OCI-LY1 (cell line): Measurements from ENCODE around the gene TASP1.

Experiments used
- H2AFZ ChIP-seq: fragments of 200-600 bp; sonication (generic), shearing (Covaris generic); 2 replicates; pipeline ENCODE4 v1.6.0; 2014; ENCODE audit warnings: antibody characterized with exemption, mild to moderate bottlenecking, low read length
- H3F3A ChIP-seq: fragments of 200-600 bp; sonication (generic), shearing (Covaris generic); 2 replicates; pipeline ENCODE4 v1.6.0; 2014; ENCODE audit warnings: mild to moderate bottlenecking, antibody characterized with exemption, low read length, moderate library complexity; ENCODE audit not compliant: insufficient read depth
- H3K27ac ChIP-seq: fragments of 200-600 bp; sonication (generic); 2 replicates; pipeline ENCODE4 v1.5.1; 2014; ENCODE audit warnings: low read length, mixed run types, mild to moderate bottlenecking, low read depth; ENCODE audit not compliant: poor library complexity, severe bottlenecking
- H3K27me3 ChIP-seq: fragments of 200-600 bp; sonication (generic); 2 replicates; pipeline ENCODE4 v1.6.0; 2014; ENCODE audit warnings: antibody characterized with exemption, mild to moderate bottlenecking, low read length, moderate library complexity; ENCODE audit not compliant: insufficient read depth
- H3K36me3 ChIP-seq: fragments of 200-600 bp; sonication (generic); 2 replicates; pipeline ENCODE4 v1.6.1; 2014; ENCODE audit warnings: mild to moderate bottlenecking, antibody characterized with exemption, low read length, moderate library complexity, mixed read lengths; ENCODE audit not compliant: insufficient read depth
- H3K4me1 ChIP-seq: fragments of 200-600 bp; sonication (generic); 2 replicates; pipeline ENCODE4 v1.5.1; 2014; ENCODE audit warnings: mild to moderate bottlenecking, low read length, moderate library complexity; ENCODE audit not compliant: insufficient read depth, severe bottlenecking
- H3K4me2 ChIP-seq: fragments of 200-600 bp; sonication (generic), shearing (Covaris generic); 2 replicates; pipeline ENCODE4 v1.6.1; 2014; ENCODE audit warnings: low read length
- H3K4me3 ChIP-seq: fragments of 200-600 bp; sonication (generic); 2 replicates; pipeline ENCODE4 v1.5.1; 2014; ENCODE audit warnings: low read length, low read depth, mild to moderate bottlenecking, mixed read lengths; ENCODE audit not compliant: poor library complexity, severe bottlenecking
- H3K79me2 ChIP-seq: fragments of 200-600 bp; shearing (Covaris generic); 2 replicates; pipeline ENCODE4 v1.6.1; 2016; ENCODE audit warnings: mixed run types, low read length, mixed read lengths; ENCODE audit not compliant: insufficient read depth
- H3K9ac ChIP-seq: fragments of 200-600 bp; sonication (generic), shearing (Covaris generic); 2 replicates; pipeline ENCODE4 v1.6.1; 2014; ENCODE audit warnings: mild to moderate bottlenecking, low read length, mixed read lengths
- H3K9me2 ChIP-seq: fragments of 200-600 bp; sonication (generic), shearing (Covaris generic); 2 replicates; pipeline ENCODE4 v1.6.1; 2014; ENCODE audit warnings: low read depth, mild to moderate bottlenecking, low read length, mixed read lengths
- H3K9me3 ChIP-seq: fragments of 200-600 bp; shearing (Covaris generic); 2 replicates; pipeline ENCODE4 v1.6.1; 2014; ENCODE audit warnings: low read length, mixed read lengths
- H4K20me1 ChIP-seq: fragments of 200-600 bp; sonication (generic), shearing (Covaris generic); 2 replicates; pipeline ENCODE4 v1.6.0; 2016; ENCODE audit warnings: mild to moderate bottlenecking, low read length; ENCODE audit not compliant: insufficient read depth
- EZH2 ChIP-seq: fragments of 200-600 bp; sonication (generic), shearing (Covaris generic); IDR thresholded peaks from 2 replicates; pipeline ENCODE4 v1.8.0; 2017; ENCODE audit warnings: borderline replicate concordance, mixed run types, mild to moderate bottlenecking, antibody characterized with exemption, low read length, moderate library complexity, mixed read lengths
- TF ChIP-seq, protein P1 (sequence below): fragments of 200-600 bp; sonication (generic), shearing (Covaris generic); IDR thresholded peaks from 2 replicates; pipeline ENCODE4 v1.5.1; 2017; ENCODE audit warnings: mild to moderate bottlenecking, antibody characterized with exemption, low read length, moderate library complexity, mixed read lengths

Gene TASP1, protein sequence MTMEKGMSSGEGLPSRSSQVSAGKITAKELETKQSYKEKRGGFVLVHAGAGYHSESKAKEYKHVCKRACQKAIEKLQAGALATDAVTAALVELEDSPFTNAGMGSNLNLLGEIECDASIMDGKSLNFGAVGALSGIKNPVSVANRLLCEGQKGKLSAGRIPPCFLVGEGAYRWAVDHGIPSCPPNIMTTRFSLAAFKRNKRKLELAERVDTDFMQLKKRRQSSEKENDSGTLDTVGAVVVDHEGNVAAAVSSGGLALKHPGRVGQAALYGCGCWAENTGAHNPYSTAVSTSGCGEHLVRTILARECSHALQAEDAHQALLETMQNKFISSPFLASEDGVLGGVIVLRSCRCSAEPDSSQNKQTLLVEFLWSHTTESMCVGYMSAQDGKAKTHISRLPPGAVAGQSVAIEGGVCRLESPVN

GRCh38 chr20:13638496-13639149 is at the start of gene TASP1:
Gene TASP1, minus strand, starts transcription at chr20:13638932. Its CDS starts 8,854 bp downstream, at chr20:13630078.
- peak within 1 kb of the TSS; percentile 68 for H3K4me2 ChIP-seq
- no peaks in the 10 kb centered on the region for H3F3A ChIP-seq
- H3K4me1 ChIP-seq = peaks cover 16% of the 10 kb centered on the region
- H3K9me2 ChIP-seq = no peaks in the 10 kb centered on the region
- H3K9me3 ChIP-seq = no peaks in the 10 kb centered on the region
- peaks cover 19% of the 10 kb centered on the region for H3K79me2 ChIP-seq
- H3K36me3 ChIP-seq = no peaks in the 10 kb centered on the region
- no peaks in the 10 kb centered on the region for H3K27me3 ChIP-seq
- peak within 1 kb of the TSS; percentile 85 for H3K4me3 ChIP-seq
- no peaks in the 10 kb centered on the region for H4K20me1 ChIP-seq
- peak within 1 kb of the TSS; percentile 76 for H3K9ac ChIP-seq
- TF ChIP-seq, protein P1, sequence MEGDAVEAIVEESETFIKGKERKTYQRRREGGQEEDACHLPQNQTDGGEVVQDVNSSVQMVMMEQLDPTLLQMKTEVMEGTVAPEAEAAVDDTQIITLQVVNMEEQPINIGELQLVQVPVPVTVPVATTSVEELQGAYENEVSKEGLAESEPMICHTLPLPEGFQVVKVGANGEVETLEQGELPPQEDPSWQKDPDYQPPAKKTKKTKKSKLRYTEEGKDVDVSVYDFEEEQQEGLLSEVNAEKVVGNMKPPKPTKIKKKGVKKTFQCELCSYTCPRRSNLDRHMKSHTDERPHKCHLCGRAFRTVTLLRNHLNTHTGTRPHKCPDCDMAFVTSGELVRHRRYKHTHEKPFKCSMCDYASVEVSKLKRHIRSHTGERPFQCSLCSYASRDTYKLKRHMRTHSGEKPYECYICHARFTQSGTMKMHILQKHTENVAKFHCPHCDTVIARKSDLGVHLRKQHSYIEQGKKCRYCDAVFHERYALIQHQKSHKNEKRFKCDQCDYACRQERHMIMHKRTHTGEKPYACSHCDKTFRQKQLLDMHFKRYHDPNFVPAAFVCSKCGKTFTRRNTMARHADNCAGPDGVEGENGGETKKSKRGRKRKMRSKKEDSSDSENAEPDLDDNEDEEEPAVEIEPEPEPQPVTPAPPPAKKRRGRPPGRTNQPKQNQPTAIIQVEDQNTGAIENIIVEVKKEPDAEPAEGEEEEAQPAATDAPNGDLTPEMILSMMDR = no peak
- TF ChIP-seq EZH2 = no peak
- H2AFZ ChIP-seq = peak within 1 kb of the TSS; percentile 68
- no peak within 1 kb of the TSS for H3K27ac ChIP-seq

GRCh38 chr20:13687815-13688214 is 49.1 kb upstream of the TASP1 start:
- Histone ChIP-seq H3K9me3 (no peaks in the 10 kb centered on the region), H3K4me3 (no peak overlapping the region), H3K4me1 (no peaks in the 10 kb centered on the region), H4K20me1 (no peaks in the 10 kb centered on the region), H3F3A (no peaks in the 10 kb centered on the region), H3K9ac (no peak overlapping the region), H3K79me2 (no peaks in the 10 kb centered on the region), H3K27ac (no peak overlapping the region), H3K36me3 (no peaks in the 10 kb centered on the region), H2AFZ (no peak overlapping the region), H3K9me2 (no peaks in the 10 kb centered on the region), H3K27me3 (no peaks in the 10 kb centered on the region), H3K4me2 (no peak overlapping the region)
- TF ChIP-seq, protein P1 = no peak
- TF ChIP-seq EZH2 = no peak

DNA sequence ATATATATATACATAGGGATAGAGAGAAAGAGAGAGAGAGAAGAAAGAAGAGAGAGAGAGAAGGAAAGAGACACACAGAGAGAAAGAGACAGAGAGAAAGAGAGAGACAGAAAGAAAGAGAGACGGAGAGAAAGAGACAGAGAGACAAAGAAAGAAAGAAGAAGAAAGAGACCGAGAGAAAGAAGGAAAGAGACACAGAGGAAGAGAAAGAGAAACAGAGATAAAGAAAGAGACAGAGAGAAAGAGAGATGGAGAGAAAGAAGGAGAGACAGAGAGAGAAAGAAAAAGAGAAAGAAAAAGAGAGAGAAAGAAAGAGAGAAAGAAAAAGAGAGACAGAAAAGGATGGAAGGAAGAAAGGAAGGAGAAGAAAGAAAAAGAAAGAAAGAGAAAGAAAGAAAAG is 46.9 kb upstream of the TASP1 start:
- no peak overlapping the region for H2AFZ ChIP-seq
- H3K9me2 ChIP-seq = no peaks in the 10 kb centered on the region
- no peaks in the 10 kb centered on the region for H3K4me1 ChIP-seq
- H3K79me2 ChIP-seq = no peaks in the 10 kb centered on the region
- H3F3A ChIP-seq = no peaks in the 10 kb centered on the region
- no peaks in the 10 kb centered on the region for H3K36me3 ChIP-seq
- H3K27me3 ChIP-seq = no peaks in the 10 kb centered on the region
- no peak overlapping the region for H3K27ac ChIP-seq
- no peak overlapping the region for H3K4me2 ChIP-seq
- H3K9me3 ChIP-seq = no peaks in the 10 kb centered on the region
- no peak for TF ChIP-seq EZH2
- TF ChIP-seq, protein P1 = no peak
- no peak overlapping the region for H3K9ac ChIP-seq
- H3K4me3 ChIP-seq = no peak overlapping the region
- H4K20me1 ChIP-seq = no peaks in the 10 kb centered on the region
